Fibroblast of skin of left quadriceps (primary cell): ENCODE measurements around the gene GMEB2.
"Not testable (repeated sequence)": the region's sequence is repeated elsewhere in the genome, so short reads cannot be mapped to it uniquely, and the experiment has no call there.

Experiments used
- DNase-seq, 2 experiments: peaks; one replicate each; pipeline ENCODE4 v3.0.0-alpha.2; 2013; ENCODE audit warnings: low read depth in 2 of 2

The GMEB2 gene

GRCh38 chr20:63572071-63572787 lies 54.7 kb downstream of the GMEB2 start:
- no peak for DNase-seq

- DNase-seq, result not testable (repeated sequence)
Observed at GRCh38 chr20:63571087-63571478, 55.8 kb downstream of the GMEB2 start.

DNA sequence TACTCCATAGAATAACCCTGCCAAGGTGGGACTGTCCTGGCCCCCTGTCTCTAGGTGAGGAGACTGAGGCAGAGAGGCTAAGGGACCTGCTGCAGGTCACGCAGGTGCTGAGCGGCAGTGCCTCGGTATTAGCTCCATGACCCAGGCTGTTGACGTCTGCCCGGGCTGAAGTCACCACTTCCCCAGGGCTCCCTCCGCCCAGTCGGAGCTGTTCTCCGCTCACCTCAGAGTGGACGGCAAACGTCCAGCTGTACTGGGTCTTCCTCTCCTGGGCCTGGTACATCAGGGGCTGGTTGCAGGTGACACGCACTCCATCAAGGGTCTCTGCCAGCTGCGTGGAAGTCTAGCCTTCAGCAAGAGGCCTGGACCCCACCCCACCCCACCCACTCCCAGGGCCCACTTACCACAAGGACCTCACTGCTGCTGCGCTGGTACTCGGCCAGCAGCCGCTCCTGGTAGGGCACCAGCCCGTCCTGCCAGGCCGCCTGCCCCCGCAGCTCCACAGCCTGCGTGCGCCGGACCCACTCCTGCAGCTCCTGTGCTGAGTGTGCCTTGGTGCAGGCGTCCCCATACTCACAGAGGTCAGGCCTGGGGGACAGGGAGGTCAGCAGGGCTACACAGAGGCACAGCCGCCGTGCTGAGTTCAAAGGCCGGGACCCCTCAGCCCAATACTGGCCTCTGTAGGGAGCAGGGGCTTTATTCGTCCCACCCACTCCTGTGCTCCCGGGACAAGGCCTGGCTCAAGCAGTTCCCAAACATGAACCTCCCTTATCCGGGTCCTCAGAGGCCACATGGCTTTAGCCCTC lies 56.4 kb downstream of the GMEB2 start:
- no peak for DNase-seq

DNA sequence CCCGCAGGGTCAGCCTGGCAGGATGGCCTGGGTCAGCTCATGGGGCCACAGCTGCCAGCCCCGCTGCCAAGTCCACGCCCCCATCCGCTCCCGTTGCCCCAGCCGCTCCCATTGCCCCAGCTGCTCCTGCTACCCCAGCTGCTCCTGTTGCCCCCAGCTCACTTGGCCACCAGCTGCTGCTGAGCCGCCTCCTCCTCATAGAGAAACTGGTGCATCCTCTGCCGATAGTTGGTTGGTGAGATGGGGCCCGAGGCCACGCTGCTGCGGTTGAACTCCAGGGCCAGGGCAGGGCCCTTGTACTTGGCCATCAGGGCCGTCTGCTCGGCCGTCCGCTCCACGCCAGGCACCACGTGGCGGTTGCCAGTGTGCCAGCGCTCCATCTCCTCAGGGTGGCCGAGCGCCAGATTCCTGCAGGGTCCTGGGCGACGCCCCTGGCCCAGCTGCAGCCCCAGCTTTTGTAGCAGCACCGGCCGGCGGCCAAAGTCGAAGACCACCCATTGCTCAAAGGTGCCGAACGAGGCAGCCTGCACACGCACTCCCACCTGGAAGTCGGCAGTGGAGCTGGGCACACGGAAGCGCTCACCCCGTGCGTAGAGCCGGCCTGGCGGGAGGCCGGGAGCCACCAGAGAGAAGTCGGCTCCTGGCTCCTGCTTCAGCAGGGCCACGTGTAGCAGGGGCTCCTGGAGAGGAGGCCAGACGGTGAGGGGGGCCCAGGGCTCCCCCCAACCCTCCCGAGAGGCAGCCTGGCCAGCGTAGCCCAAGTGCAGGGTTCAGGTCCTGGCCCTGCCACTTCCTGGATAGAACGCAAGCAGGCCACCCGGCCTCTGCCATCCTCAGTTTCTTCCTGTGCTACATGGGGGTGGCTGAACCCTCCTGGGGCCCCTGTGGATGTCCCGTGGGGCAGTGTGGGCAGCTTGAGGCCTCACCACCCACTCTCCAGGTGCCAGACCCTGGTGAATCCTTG lies 57.6 kb downstream of the GMEB2 start:
- no peak for DNase-seq

- DNase-seq, result no peak
Observed at GRCh38 chr20:63568170-63568981, 58.5 kb downstream of the GMEB2 start.

DNA sequence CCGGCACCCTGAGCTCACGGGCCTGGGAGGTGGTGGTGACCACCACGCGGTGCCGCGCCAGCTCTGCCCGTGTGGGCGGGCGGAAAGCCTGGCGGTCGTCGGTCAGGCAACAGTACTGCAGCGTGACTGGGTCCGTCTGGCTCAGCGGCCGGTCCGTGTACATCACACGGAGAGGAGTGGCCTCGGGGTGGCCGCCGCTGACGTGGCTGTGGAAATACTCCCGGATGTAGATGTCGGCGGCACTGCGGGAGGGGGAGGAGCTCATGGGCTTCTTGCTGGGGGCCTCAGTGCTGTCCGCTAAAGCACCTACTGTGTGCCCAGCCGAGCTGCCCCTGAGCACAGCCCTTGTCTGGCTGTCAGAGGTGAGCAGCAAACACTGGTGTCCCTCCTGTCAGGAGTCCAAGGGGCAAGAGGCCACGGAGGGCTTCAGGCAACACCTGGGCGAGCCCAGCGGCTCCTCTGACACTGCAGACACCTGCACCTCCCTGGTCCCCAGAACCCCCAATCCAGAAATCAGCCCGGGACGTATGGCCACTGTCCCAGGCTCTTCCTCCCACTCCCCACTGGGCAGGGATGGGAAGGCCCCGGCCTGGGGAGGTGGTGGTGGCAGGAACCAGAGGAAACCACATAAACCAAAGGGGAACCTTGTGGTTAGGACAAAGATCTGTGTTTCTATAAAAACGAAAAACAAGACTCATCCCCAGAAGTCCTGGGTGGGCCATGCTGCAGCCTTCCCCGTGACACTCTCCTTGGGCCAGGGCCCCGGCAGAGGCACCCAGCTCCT lies 59.3 kb downstream of the GMEB2 start:
- no peak for DNase-seq

DNA sequence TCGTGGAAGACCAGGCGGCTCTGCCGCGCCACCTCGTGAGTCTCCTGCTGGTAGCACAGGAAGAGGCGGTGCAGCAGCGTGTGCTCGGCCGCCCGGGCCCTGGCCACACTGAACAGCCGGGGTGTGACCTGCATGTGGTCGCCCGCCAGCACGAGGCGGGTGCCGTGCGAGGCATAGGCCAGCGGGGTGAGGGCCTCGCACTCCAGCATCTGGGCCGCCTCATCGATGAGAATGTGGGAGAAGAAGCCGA lies 59.8 kb downstream of the GMEB2 start:
- no peak for DNase-seq

DNA sequence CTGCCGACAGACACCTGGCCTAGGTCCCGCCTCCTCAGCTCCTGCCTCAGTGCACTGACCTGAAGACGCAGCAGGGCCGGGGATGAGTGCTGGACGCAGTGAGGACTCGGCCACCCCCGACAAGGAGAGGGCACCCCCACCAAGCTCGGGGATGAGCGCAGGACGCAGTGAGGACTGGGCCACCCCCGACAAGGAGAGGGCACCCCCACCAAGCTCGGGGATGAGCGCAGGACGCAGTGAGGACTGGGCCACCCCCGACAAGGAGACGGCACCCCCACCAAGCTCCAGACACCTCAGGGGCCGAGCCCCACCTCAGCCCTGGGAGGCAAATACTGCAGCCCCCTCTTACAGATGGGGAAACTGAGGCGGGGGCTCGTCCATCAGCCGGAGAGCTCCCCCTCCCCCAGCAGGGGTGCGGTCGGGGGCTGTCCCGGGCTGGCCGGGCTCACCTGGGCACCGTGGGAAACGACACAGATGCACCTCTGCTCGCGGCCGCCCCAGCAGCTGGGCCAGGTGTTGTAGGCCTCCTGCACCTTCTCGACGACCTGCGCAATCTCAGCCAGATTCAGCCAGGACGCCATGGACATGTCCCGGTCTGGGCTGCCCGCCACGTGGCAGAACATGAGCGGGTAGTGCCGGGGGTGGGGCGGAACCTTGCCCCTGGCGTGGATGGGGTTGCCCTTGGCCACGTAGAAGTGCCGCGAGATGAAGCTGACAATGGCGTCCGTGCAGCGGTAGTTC lies 60.3 kb downstream of the GMEB2 start:
- DNase-seq, result no peak

DNA sequence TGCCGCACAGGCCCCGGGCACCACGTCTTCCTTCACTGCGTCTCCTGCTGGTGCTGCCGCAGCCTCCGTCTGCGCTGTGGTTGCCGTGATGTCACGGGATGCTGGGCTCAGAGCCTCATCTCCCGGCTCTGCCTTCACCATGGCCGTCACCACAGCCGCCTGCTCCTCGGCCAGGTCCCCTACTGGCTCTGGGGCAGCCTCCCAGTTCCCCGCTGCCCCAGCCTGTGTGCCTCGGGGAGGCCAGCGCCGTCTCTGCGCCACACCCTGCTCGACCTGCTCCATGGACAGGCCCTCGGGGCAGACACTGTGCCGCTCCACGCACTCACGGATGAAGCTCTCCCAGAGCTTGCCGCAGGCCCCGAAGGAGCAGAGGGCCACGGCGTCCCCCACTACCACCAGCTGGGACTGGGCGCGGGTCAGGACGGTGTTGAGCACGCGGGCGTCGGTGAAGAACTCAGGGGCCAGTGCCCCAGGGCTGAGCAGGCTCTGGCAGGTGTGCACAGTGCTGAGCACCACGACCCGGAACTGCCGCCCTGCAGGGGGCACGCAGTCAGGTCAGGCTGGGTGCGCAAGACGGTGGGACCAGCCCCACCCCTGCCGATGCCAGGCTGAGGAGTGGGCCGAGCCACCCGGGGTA lies 61.1 kb downstream of the GMEB2 start:
- no peak for DNase-seq

GRCh38 chr20:63565021-63565698 lies 61.7 kb downstream of the GMEB2 start:
- no peak for DNase-seq

- no peak for DNase-seq
Observed at GRCh38 chr20:63564036-63564810, 62.7 kb downstream of the GMEB2 start.

GRCh38 chr20:63563225-63563935 lies 63.5 kb downstream of the GMEB2 start:
- no peak for DNase-seq

GRCh38 chr20:63562461-63563224 lies 64.3 kb downstream of the GMEB2 start:
- DNase-seq, result no peak

DNA sequence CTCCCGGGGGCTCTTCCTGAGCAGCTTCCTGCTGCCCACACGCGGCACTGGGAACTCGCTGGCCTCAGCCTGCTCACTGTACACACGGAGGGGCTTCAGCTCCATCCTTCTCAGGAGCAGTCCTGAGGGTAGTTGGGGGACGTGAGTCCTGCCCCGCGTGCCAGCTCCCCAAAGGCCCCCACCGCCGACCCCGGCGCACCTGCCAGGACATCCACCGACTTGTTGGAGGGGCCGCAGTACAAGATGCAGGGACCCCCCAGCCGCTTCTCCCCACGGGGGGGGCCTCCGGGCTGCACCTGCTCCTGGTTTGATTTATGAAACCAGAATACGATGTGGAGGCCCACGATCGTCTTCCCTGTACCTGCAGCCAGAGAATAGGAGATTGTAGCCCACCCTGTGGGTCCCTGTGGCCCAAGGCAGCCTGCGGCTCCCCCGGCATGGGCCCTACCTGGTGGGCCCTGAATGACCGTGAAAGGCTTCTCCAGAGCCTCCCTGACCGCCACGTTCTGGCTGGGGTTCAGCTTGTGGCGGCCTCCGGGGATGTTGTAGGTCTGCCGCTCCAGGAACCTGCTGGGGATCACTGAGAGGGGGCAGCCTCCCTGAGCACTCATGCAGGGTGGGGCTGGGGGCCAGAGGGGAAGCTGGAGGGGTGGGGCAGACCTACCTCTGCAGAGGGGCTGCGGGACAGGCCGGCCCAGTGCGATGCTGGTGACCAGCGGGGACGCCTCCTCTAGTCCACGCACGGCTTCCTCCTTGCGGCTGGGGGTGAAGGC lies 65.1 kb downstream of the GMEB2 start:
- DNase-seq, result no peak

DNA sequence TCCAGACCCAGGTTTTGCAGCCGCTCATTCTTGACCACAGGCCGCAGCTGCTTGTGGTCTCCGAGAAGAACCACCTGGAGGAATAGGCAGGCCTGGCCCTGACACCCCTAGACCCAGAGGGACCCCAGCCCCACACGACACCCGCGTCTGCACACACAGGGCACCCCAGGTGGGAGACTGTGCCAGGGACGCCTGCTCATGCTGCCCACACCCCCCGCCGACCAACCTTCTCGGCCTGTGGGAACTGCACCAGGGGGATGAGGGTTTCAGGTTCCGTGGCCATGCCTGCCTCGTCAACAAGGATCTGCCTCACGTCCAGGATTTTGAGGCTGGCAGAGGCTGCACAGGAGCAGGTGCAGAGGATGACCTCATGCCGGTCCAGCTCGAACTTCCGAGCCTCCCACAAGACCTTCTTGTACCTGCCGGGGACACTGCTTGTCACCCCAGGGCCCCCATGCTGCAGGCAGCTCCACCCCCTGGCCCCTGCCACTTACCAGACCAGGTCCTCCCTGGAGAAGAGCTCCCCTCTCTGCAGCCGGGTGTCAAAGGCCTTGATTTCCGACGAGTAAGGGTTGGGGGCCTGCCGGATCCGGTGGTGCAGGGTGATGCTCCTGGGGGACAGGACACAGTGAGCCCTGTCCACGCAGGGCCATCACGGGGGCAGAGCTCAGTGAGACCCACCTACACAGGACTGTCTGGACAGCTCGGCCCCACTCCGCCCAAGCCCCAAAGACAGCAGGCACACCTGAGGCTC lies 65.9 kb downstream of the GMEB2 start:
- no peak for DNase-seq
